Measurements from ENCODE around the gene JPH4.
"Not testable (repeated sequence)": the region's sequence is repeated elsewhere in the genome, so short reads cannot be mapped to it uniquely, and the experiment has no call there.

The JPH4 gene

DNA sequence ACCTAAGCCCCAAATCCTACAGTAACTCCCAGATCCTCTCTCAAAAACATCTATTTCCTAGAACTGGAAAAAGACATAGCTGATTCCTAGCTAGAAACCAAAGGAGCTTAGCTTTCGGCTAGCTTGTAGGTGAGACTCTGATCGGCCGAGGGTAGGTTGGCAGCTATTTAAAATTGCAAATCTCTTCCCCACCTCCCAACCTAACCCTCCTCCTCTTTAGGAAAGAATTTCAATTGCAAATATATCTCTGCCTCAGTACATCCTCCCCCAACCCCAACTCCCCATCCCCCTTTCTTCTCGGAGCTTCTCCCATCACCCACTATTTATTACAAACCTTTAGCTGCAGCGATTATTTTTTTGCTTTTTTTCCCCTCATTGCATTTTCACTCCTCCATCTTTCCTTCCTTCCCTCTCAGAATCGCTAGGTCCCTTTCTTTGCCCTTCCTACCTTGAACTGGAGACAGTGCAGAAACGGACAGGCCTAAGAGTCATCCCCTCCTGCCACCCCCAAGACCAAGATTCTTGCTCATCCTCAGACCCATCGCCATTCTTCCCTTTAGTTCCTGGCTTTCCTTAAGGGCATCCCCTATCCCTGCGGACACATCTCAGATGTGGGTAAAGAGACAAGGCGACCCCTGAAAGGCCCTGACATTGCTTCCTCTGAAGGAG is 40.4 kb downstream of the JPH4 start:
- no peak overlapping the region for H3K4me3 ChIP-seq (ENCODE audit: low read length)
- TF ChIP-seq, protein P1, sequence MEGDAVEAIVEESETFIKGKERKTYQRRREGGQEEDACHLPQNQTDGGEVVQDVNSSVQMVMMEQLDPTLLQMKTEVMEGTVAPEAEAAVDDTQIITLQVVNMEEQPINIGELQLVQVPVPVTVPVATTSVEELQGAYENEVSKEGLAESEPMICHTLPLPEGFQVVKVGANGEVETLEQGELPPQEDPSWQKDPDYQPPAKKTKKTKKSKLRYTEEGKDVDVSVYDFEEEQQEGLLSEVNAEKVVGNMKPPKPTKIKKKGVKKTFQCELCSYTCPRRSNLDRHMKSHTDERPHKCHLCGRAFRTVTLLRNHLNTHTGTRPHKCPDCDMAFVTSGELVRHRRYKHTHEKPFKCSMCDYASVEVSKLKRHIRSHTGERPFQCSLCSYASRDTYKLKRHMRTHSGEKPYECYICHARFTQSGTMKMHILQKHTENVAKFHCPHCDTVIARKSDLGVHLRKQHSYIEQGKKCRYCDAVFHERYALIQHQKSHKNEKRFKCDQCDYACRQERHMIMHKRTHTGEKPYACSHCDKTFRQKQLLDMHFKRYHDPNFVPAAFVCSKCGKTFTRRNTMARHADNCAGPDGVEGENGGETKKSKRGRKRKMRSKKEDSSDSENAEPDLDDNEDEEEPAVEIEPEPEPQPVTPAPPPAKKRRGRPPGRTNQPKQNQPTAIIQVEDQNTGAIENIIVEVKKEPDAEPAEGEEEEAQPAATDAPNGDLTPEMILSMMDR (conservative IDR thresholded peaks at IDR 0.05; ENCODE audit: low read length), result no peak
- DNase-seq (ENCODE audit: low read depth), result no peak

DNA sequence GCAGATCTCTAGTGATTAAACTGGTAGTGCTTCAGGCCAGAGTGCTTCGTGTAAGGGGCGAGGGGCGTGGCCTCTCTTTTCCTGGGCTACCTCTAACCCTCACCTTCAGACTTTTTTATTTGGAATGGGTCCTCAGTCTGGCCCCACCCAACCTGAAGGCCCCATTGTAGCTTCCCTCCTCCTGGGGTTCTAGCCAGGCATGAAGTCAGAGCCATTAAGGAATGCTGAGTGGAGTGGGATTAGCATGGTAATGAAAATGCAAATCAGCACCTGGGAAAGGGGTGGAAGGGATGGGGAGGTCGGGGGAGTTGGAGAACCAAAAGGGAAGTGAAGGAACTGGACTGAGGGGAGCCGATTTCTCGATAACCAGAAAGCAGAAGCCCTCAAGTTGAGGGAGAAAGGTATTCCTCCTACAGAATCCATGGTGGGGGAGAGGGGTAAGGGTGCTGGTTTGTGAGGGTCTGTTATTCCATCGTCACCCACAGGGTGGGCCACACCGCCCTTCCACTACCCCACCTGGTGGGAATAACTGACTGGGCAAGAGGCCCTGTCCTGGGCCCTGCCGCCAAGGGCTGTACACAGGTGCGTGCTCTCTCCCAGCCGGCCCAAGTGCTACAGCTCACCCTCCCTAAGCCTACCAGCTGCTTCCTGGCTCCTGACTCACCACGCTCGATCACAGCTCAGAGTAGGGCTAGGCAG is 41.1 kb downstream of the JPH4 start:
- TF ChIP-seq, protein P1 (conservative IDR thresholded peaks at IDR 0.05; ENCODE audit: low read length), result no peak
- no peak for DNase-seq (ENCODE audit: low read depth)
- H3K4me3 ChIP-seq (ENCODE audit: low read length), result no peak overlapping the region

DNA sequence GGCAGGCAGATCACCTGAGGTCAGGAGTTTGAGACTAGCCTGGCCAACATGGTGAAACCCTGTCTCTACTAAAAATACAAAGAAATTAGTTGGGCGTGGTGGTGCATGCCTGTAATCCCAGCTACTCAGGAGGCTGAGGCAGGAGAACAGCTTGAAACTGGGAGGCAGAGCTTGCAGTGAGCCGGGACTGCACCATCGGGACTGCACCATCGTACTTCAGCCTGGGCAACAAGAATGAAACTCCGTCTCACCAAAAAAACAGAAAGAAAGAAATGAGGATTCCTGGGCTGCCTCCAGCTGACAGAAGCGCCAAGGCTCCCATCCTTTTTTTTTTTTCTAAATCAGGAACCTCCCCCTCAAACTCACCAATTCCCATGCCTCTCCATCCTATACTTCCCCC is 41.7 kb downstream of the JPH4 start:
- H3K4me3 ChIP-seq (ENCODE audit: low read length); DNase-seq (ENCODE audit: low read depth): not testable (repeated sequence)

DNA sequence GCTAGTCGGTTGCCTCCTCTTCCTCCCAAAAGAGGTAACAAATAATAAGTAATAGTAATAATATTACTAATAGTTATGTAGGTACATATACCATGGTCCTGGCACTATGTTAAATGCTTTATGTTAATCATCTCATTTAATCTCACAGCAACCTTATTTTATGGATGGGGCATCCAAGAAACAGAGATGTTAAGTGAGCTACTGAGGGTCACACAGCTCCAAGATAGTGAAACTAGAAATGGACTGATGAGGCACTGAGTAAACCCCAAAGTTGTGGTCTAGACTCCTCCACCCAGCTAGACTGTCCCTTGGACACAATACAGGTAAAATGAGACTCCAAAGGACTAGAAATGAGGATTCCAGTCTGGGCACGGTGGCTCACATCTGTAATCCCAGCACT is 42.1 kb downstream of the JPH4 start:
- TF ChIP-seq, protein P1 (conservative IDR thresholded peaks at IDR 0.05; ENCODE audit: low read length), result no peak
- DNase-seq (ENCODE audit: low read depth), result no peak
- H3K4me3 ChIP-seq (ENCODE audit: low read length), result no peak overlapping the region

DNA sequence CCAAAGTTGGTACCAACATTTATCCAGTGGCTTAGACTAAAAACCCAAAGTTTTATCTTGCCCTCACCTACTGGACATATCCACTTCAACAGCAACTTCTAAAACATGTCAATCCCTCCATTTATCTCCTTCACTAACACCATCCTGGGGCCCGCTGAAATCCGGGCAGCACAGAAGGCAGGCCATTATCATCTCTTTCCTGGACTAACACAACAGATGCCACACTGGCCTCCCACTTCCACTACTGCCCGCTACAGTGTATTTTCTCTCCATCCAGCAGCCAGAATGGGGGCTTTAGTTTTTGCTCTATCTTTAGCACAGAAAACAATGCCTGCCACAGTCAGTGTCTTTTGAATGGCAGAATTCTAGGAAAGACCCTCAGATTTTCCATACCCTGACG is 42.6 kb downstream of the JPH4 start:
- TF ChIP-seq, protein P1 (conservative IDR thresholded peaks at IDR 0.05; ENCODE audit: low read length), result no peak

DNA sequence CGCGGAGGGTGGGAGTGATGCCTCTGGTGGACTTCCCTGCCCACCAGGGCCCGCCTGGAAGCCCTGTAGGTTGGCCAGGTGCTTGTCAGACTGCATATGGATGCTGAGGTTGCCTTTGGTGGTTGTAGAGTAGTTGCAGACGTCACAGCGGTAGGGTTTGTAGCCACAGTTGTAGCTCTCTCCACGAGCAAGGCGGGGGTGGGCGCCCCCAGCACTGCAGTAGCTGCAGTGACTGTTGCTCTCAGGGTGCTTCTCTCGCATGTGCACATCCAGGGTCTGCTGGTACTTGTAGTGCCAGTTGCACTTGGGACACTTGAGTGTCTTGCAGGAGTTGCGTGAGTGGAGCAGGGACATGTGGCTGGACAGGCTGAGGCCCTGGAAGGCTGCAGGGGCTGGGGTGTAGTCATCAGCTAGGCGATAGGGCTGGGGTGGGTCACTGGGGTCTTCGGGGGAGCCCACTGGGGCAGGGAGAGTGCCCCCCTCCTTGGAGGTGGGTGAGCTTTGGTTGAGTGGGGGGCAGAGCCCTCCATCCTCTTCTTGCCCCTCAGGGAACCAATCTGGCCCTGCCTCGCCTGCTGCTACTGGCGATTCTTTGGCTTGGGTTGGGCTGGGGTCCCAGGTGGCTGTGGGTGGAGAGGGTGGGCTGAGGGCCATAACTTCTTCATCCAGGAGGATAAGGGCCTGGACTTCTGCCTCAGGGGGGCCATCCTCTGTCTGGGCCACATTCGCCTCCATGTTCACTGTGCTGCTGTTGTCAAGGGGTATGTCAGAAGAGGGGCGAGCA is 44.7 kb downstream of the JPH4 start:
- TF ChIP-seq, protein P1 (conservative IDR thresholded peaks at IDR 0.05; ENCODE audit: low read length), result no peak
- no peak for DNase-seq (ENCODE audit: low read depth)
- H3K4me3 ChIP-seq (ENCODE audit: low read length), result no peak overlapping the region

More for the DNA sequence above, 42.6 kb downstream of the JPH4 start:
- no peak for DNase-seq (ENCODE audit: low read depth)
- H3K4me3 ChIP-seq (ENCODE audit: low read length), result no peak overlapping the region

DNA sequence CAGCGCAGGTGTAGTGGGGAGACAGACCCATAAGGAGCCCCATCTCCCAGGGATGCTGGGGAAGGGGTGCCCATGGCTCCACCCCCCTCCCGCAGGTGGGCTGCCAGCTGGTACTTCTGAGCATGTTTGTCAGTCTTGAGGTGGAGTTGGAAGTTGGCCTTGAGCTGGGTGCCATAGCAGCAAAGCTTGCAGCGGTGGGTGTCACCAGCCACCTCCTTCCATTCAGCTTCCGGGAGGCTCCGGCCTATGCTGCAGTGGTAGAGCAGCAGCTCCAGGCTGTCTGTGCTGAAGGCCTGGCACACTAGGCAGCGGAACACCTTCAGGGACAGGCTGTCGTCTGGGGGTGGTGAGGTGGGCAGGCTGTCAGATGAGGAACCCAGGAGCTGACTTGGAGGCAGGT is 45.9 kb downstream of the JPH4 start:
- TF ChIP-seq, protein P1 (conservative IDR thresholded peaks at IDR 0.05; ENCODE audit: low read length), result no peak
- H3K4me3 ChIP-seq (ENCODE audit: low read length), result no peak overlapping the region
- DNase-seq (ENCODE audit: low read depth), result no peak

Data from AG10803 (cell line).